K562 (cell line): Measurements from ENCODE around the gene NMT1. TPM values are rescaled to one million over a fixed set of nuclear protein-coding genes. Genes with fewer than 3 reads are reported as not detected.

ENCODE experiments used
- BCOR ChIP-seq: fragments of 450-650 bp; IDR thresholded peaks from 2 replicates; pipeline ENCODE4 v1.6.1; 2016
- CXXC5 ChIP-seq: fragments of 250-450 bp; sonication (Bioruptor Pico); IDR thresholded peaks from 2 replicates; pipeline ENCODE4 v1.8.0; 2022; ENCODE audit warnings: inconsistent platforms, mild to moderate bottlenecking, moderate library complexity
- E2F3 ChIP-seq: fragments of 250-450 bp; sonication (Bioruptor Pico); IDR thresholded peaks from 2 replicates; pipeline ENCODE4 v1.4.0; 2020; ENCODE audit warnings: mild to moderate bottlenecking
- KDM5B ChIP-seq: fragments of 200-600 bp; sonication (generic); IDR thresholded peaks from 2 replicates; pipeline ENCODE4 v1.6.1; 2012; ENCODE audit warnings: low read depth, mild to moderate bottlenecking, moderate library complexity, low read length, control low read depth, inconsistent platforms; ENCODE audit not compliant: insufficient replicate concordance
- MYC ChIP-seq, 2 experiments: fragments of 250-450 bp in 1 of 2; sonication (Bioruptor Pico) in 1 of 2; IDR thresholded peaks; 2 replicates each; pipeline versions ENCODE4 v1.5.1 to v1.6.1; 2012 to 2021; ENCODE audit warnings: low read depth in 2 of 2, borderline replicate concordance in 1 of 2, improper control_type of control experiment in 1 of 2, low read length in 1 of 2, mild to moderate bottlenecking in 1 of 2, moderate library complexity in 1 of 2
- POLR2A ChIP-seq: fragments of 450-650 bp; conservative IDR thresholded peaks from 2 replicates; pipeline ENCODE4 v1.6.1; 2016
- RAD51 ChIP-seq: fragments of 450-650 bp; IDR thresholded peaks from 2 replicates; pipeline ENCODE4 v1.7.1; 2016; ENCODE audit warnings: low read depth, mild to moderate bottlenecking, borderline replicate concordance
- RBM22 ChIP-seq: fragments of 200-400 bp; formaldehyde crosslinking; IDR thresholded peaks from 2 replicates; pipeline ENCODE4 v1.6.1; 2018; ENCODE audit warnings: low read length, low read depth; ENCODE audit not compliant: poor library complexity, severe bottlenecking
- SMAD3 ChIP-seq: fragments of 450-650 bp; formaldehyde crosslinking; conservative IDR thresholded peaks from 2 replicates; pipeline ENCODE4 v1.4.0; 2020; ENCODE audit warnings: mild to moderate bottlenecking
- THRAP3 ChIP-seq: fragments of 450-650 bp; IDR thresholded peaks from 2 replicates; pipeline ENCODE4 v1.6.1; 2016; ENCODE audit warnings: mild to moderate bottlenecking, inconsistent platforms, borderline replicate concordance
- ZBTB7A ChIP-seq: IDR thresholded peaks from 2 replicates; pipeline ENCODE4 v1.6.1; 2011; ENCODE audit warnings: low read depth, mild to moderate bottlenecking, low read length, moderate library complexity, borderline replicate concordance; ENCODE audit not compliant: control insufficient read depth
- ZNF165 ChIP-seq: fragments of 250-450 bp; sonication (Bioruptor Pico); IDR thresholded peaks from 2 replicates; pipeline ENCODE4 v1.4.0; 2020; ENCODE audit warnings: borderline replicate concordance
- ZNF408 ChIP-seq: fragments of 250-450 bp; sonication (Bioruptor Pico); IDR thresholded peaks from 2 replicates; pipeline ENCODE4 v1.4.0; 2020; ENCODE audit warnings: low read depth, mild to moderate bottlenecking, moderate library complexity
- ZSCAN29 ChIP-seq: fragments of 450-650 bp; IDR thresholded peaks from 2 replicates; pipeline ENCODE4 v1.6.1; 2017
- polyA plus RNA-seq, 8 experiments: library from polyadenylated mRNA; depleted of rRNA in 4 of 8; stranded (reverse) in 5 of 8; unstranded in 3 of 8; fragments of >200 nt; fragmentation: Nextera tagmentation in 2 of 8; fragmentation: Illumina TruSeq in 1 of 8; extraction: Ambion mirVana in 2 of 8; extraction: Trizol in 1 of 8; gene quantifications; 2 replicates each; pipeline versions ENCODE4 v1.2.1 to v1.2.3, GENCODE V29; 2011 to 2014; ENCODE audit warnings: inconsistent platforms in 1 of 8, missing spikeins in 1 of 8
- total RNA-seq, 7 experiments: library from RNA; depleted of rRNA in 6 of 7; stranded (reverse); fragments of >200 nt in 6 of 7; fragmentation: Illumina TruSeq in 2 of 7; extraction: Trizol in 2 of 7; gene quantifications; 2 replicates each; pipeline versions ENCODE4 v1.2.1 to v1.2.3, GENCODE V29; 2011 to 2021; ENCODE audit warnings: low replicate concordance in 1 of 7
- TF ChIP-seq, protein P1 (sequence below): fragments of 450-650 bp; formaldehyde crosslinking; IDR thresholded peaks from 2 replicates; pipeline ENCODE4 v1.4.0; 2020; ENCODE audit warnings: mild to moderate bottlenecking, mixed read lengths
- TF ChIP-seq, protein P2 (sequence below), 2 experiments: fragments of 450-650 bp; IDR thresholded peaks; 2 replicates each; pipeline ENCODE4 v1.6.1; 2016
- TF ChIP-seq, protein P3 (sequence below): fragments of 450-650 bp; IDR thresholded peaks from 2 replicates; pipeline ENCODE4 v1.6.1; 2017; ENCODE audit warnings: antibody characterized with exemption
- TF ChIP-seq, protein P4 (sequence below), 2 experiments: IDR thresholded peaks; 2 replicates each; pipeline ENCODE4 v1.6.1; 2011; ENCODE audit warnings: borderline replicate concordance in 1 of 2, control low read depth in 1 of 2, low read depth in 1 of 2, low read length in 1 of 2, mild to moderate bottlenecking in 1 of 2, mixed read lengths in 1 of 2, moderate library complexity in 1 of 2; ENCODE audit not compliant: insufficient read depth in 1 of 2, insufficient read length in 1 of 2, poor library complexity in 1 of 2, severe bottlenecking in 1 of 2; ENCODE audit errors: extremely low read depth in 1 of 2
- TF ChIP-seq, protein P5 (sequence below): fragments of 450-650 bp; conservative IDR thresholded peaks from 2 replicates; pipeline ENCODE4 v1.6.1; 2016; ENCODE audit warnings: missing genetic modification characterization, low read depth, mild to moderate bottlenecking, control low read depth, missing compliant biosample characterization

NMT1 gene
- total and polyA plus RNA-seq, 9 of the 15 experiments (the other 6 are each of a cell fraction or from before 2014, with no cell fraction given) = 86.7 to 569 (median 213) TPM

DNA sequence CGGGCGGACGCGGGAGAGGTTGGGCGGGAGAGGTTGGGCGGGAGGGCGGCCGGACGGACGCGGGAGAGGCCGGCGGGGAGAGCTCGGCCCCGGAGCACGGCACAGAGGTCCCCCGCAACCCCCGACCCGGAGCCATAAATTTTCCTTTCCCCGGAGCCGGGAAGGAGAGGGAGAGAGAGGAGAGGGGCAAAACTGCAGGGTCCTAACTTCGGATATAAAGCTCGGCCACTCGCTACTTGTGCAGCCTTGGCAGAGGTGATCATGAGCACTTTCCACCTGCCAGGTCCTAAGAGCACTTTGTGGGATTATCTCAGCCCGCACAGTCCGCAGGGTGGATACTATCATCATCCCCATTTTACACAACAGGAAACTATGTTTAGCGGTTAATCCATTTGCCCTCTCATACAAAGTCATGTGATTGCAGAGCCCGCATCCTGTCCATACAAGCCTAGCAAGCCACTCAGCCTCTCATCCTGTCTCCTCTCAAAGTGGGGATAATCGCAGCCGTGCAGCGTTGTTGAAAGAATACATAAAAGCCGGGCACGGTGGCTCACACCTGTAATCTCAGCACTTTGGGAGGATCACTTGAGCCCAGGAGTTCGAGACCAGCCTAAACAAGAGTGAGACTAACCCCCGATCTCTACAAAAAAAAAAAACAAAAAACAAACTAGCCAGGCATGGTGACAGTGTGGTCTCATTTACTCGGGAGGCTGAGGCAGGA lies 8.9 kb upstream of the NMT1 start (continued):
- TF ChIP-seq, protein P1, sequence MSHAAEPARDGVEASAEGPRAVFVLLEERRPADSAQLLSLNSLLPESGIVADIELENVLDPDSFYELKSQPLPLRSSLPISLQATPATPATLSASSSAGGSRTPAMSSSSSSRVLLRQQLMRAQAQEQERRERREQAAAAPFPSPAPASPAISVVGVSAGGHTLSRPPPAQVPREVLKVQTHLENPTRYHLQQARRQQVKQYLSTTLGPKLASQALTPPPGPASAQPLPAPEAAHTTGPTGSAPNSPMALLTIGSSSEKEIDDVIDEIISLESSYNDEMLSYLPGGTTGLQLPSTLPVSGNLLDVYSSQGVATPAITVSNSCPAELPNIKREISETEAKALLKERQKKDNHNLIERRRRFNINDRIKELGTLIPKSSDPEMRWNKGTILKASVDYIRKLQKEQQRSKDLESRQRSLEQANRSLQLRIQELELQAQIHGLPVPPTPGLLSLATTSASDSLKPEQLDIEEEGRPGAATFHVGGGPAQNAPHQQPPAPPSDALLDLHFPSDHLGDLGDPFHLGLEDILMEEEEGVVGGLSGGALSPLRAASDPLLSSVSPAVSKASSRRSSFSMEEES (CRISPR knock-in tag) = peak; percentile 85
- TF ChIP-seq, protein P2, sequence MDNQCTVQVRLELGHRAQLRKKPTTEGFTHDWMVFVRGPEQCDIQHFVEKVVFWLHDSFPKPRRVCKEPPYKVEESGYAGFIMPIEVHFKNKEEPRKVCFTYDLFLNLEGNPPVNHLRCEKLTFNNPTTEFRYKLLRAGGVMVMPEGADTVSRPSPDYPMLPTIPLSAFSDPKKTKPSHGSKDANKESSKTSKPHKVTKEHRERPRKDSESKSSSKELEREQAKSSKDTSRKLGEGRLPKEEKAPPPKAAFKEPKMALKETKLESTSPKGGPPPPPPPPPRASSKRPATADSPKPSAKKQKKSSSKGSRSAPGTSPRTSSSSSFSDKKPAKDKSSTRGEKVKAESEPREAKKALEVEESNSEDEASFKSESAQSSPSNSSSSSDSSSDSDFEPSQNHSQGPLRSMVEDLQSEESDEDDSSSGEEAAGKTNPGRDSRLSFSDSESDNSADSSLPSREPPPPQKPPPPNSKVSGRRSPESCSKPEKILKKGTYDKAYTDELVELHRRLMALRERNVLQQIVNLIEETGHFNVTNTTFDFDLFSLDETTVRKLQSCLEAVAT (IDR thresholded peaks at IDR 0.05) = 0 out of 4 replicates have a peak, but pooled peaks of 1 of the 2 experiments have one; percentile 20
- peak; percentile 51 for TF ChIP-seq CXXC5 (CRISPR knock-in tag)
- TF ChIP-seq ZNF165 = no peak
- no peak for TF ChIP-seq ZSCAN29
- TF ChIP-seq, protein P3, sequence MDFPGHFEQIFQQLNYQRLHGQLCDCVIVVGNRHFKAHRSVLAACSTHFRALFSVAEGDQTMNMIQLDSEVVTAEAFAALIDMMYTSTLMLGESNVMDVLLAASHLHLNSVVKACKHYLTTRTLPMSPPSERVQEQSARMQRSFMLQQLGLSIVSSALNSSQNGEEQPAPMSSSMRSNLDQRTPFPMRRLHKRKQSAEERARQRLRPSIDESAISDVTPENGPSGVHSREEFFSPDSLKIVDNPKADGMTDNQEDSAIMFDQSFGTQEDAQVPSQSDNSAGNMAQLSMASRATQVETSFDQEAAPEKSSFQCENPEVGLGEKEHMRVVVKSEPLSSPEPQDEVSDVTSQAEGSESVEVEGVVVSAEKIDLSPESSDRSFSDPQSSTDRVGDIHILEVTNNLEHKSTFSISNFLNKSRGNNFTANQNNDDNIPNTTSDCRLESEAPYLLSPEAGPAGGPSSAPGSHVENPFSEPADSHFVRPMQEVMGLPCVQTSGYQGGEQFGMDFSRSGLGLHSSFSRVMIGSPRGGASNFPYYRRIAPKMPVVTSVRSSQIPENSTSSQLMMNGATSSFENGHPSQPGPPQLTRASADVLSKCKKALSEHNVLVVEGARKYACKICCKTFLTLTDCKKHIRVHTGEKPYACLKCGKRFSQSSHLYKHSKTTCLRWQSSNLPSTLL = peak; percentile 94
- no peak for TF ChIP-seq KDM5B
- TF ChIP-seq, protein P4, sequence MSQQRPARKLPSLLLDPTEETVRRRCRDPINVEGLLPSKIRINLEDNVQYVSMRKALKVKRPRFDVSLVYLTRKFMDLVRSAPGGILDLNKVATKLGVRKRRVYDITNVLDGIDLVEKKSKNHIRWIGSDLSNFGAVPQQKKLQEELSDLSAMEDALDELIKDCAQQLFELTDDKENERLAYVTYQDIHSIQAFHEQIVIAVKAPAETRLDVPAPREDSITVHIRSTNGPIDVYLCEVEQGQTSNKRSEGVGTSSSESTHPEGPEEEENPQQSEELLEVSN (IDR thresholded peaks at IDR 0.05; ENCODE audit: borderline replicate concordance in 1 of 2, extremely low read depth in 1 of 2, insufficient read depth in 1 of 2, insufficient read length in 1 of 2, low read depth in 1 of 2, low read length in 1 of 2, poor library complexity in 1 of 2, severe bottlenecking in 1 of 2) = peak in 1 of 2 experiments; percentile 64
- TF ChIP-seq BCOR = 0 out of 2 replicates have a peak, but pooled peaks have one; percentile 10
- peak; percentile 54 for TF ChIP-seq POLR2A
- peak; percentile 54; the same call in 1 of the 2 replicates for TF ChIP-seq RAD51
- no peak for TF ChIP-seq ZNF408
- no peak for TF ChIP-seq SMAD3 (CRISPR knock-in tag)
- peak; percentile 41; the same call in 1 of the 2 replicates for TF ChIP-seq ZBTB7A
- no peak for TF ChIP-seq RBM22
- TF ChIP-seq MYC (IDR thresholded peaks at IDR 0.05; ENCODE audit: low read depth, low read length) = 0 out of 2 replicates have a peak, but pooled peaks have one; percentile 31
- peak; percentile 42; the same call in 1 of the 2 replicates for TF ChIP-seq MYC (CRISPR knock-in tag; IDR thresholded peaks at IDR 0.05; ENCODE audit: borderline replicate concordance, low read depth)
- TF ChIP-seq, protein P5, sequence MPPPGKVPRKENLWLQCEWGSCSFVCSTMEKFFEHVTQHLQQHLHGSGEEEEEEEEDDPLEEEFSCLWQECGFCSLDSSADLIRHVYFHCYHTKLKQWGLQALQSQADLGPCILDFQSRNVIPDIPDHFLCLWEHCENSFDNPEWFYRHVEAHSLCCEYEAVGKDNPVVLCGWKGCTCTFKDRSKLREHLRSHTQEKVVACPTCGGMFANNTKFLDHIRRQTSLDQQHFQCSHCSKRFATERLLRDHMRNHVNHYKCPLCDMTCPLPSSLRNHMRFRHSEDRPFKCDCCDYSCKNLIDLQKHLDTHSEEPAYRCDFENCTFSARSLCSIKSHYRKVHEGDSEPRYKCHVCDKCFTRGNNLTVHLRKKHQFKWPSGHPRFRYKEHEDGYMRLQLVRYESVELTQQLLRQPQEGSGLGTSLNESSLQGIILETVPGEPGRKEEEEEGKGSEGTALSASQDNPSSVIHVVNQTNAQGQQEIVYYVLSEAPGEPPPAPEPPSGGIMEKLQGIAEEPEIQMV (tag) = peak; percentile 97
- peak; percentile 18; the same call in 1 of the 2 replicates for TF ChIP-seq E2F3
- no peak for TF ChIP-seq THRAP3
